ENCODE results near the gene SNX1. TPM values are rescaled to one million over a fixed set of nuclear protein-coding genes. Genes with fewer than 3 reads are reported as not detected.

The SNX1 gene
- total and polyA plus RNA-seq, 2 donors (not counting 1 experiment from before 2014, with no cell fraction given) = 42.9 to 95.7 TPM

- Histone ChIP-seq H3K4me1 (ENCODE audit: control insufficient read depth, extremely low read depth, insufficient read depth, low read length) (no peaks in the 10 kb centered on the region), H3K4me2 (ENCODE audit: extremely low read depth, insufficient read depth, low read length) (no peak overlapping the region), H3K79me2 (ENCODE audit: control insufficient read depth, insufficient read depth, low read length) (no peaks in the 10 kb centered on the region), H3K4me3 (replicated peaks in 1 of 4; ENCODE audit: control extremely low read depth in 1 of 4, insufficient read depth in 1 of 4, low read depth in 3 of 4, low read length in 4 of 4) (no peak overlapping the region), H3K27ac (ENCODE audit: insufficient read depth, low read length) (no peak overlapping the region), H4K20me1 (ENCODE audit: control insufficient read depth, extremely low read depth, insufficient read depth, low read length) (no peaks in the 10 kb centered on the region), H3K9ac (ENCODE audit: insufficient read depth, low read length) (no peak overlapping the region), H3K36me3 (ENCODE audit: control insufficient read depth, insufficient read depth, low read length) (no peaks in the 10 kb centered on the region), H3K27me3 (ENCODE audit: control insufficient read depth, insufficient read depth, low read length) (no peaks in the 10 kb centered on the region), H3K9me3 (ENCODE audit: control insufficient read depth, insufficient read depth, low read depth, low read length) (no peaks in the 10 kb centered on the region), H2AFZ (ENCODE audit: low read length) (no peak overlapping the region)
- TF ChIP-seq CTCF (conservative IDR thresholded peaks at IDR 0.05 in 1 of 2, IDR thresholded peaks at IDR 0.05 in 1 of 2; ENCODE audit: low read depth in 1 of 2, low read length in 2 of 2) (no peak), EZH2 (IDR thresholded peaks at IDR 0.05; ENCODE audit: low read length, missing control alignments) (no peak)
- no peak for DNase-seq (ENCODE audit: low read depth in 2 of 2)
These were observed 25.8 kb downstream of the SNX1 start for GRCh38 chr15:64121614-64122013.

- H3K36me3 ChIP-seq (ENCODE audit: control insufficient read depth, insufficient read depth, low read length) = no peaks in the 10 kb centered on the region
- H3K4me3 ChIP-seq (replicated peaks in 1 of 4; ENCODE audit: control extremely low read depth in 1 of 4, insufficient read depth in 1 of 4, low read depth in 3 of 4, low read length in 4 of 4) = no peak overlapping the region
- TF ChIP-seq CTCF (conservative IDR thresholded peaks at IDR 0.05 in 1 of 2, IDR thresholded peaks at IDR 0.05 in 1 of 2; ENCODE audit: low read depth in 1 of 2, low read length in 2 of 2) (no peak), EZH2 (IDR thresholded peaks at IDR 0.05; ENCODE audit: low read length, missing control alignments) (no peak)
- H3K9ac ChIP-seq (ENCODE audit: insufficient read depth, low read length) = no peak overlapping the region
- no peaks in the 10 kb centered on the region for H3K27me3 ChIP-seq (ENCODE audit: control insufficient read depth, insufficient read depth, low read length)
- no peaks in the 10 kb centered on the region for H4K20me1 ChIP-seq (ENCODE audit: control insufficient read depth, extremely low read depth, insufficient read depth, low read length)
- no peak for DNase-seq (ENCODE audit: low read depth in 2 of 2)
- H3K4me1 ChIP-seq (ENCODE audit: control insufficient read depth, extremely low read depth, insufficient read depth, low read length) = no peaks in the 10 kb centered on the region
- no peaks in the 10 kb centered on the region for H3K79me2 ChIP-seq (ENCODE audit: control insufficient read depth, insufficient read depth, low read length)
- no peak overlapping the region for H3K27ac ChIP-seq (ENCODE audit: insufficient read depth, low read length)
- no peaks in the 10 kb centered on the region for H3K9me3 ChIP-seq (ENCODE audit: control insufficient read depth, insufficient read depth, low read depth, low read length)
- no peak overlapping the region for H2AFZ ChIP-seq (ENCODE audit: low read length)
- no peak overlapping the region for H3K4me2 ChIP-seq (ENCODE audit: extremely low read depth, insufficient read depth, low read length)
These were observed 26.7 kb downstream of the SNX1 start for GRCh38 chr15:64122444-64122843.

- H3K4me1 ChIP-seq (ENCODE audit: control insufficient read depth, extremely low read depth, insufficient read depth, low read length) = no peaks in the 10 kb centered on the region
- no peak overlapping the region for H2AFZ ChIP-seq (ENCODE audit: low read length)
- DNase-seq (ENCODE audit: low read depth in 2 of 2) = no peak
- no peaks in the 10 kb centered on the region for H4K20me1 ChIP-seq (ENCODE audit: control insufficient read depth, extremely low read depth, insufficient read depth, low read length)
- no peak overlapping the region for H3K4me3 ChIP-seq (replicated peaks in 1 of 4; ENCODE audit: control extremely low read depth in 1 of 4, insufficient read depth in 1 of 4, low read depth in 3 of 4, low read length in 4 of 4)
- H3K27ac ChIP-seq (ENCODE audit: insufficient read depth, low read length) = no peak overlapping the region
- no peak overlapping the region for H3K9ac ChIP-seq (ENCODE audit: insufficient read depth, low read length)
- no peaks in the 10 kb centered on the region for H3K27me3 ChIP-seq (ENCODE audit: control insufficient read depth, insufficient read depth, low read length)
- no peaks in the 10 kb centered on the region for H3K79me2 ChIP-seq (ENCODE audit: control insufficient read depth, insufficient read depth, low read length)
- TF ChIP-seq EZH2 (IDR thresholded peaks at IDR 0.05; ENCODE audit: low read length, missing control alignments) (no peak), CTCF (conservative IDR thresholded peaks at IDR 0.05 in 1 of 2, IDR thresholded peaks at IDR 0.05 in 1 of 2; ENCODE audit: low read depth in 1 of 2, low read length in 2 of 2) (no peak)
- H3K9me3 ChIP-seq (ENCODE audit: control insufficient read depth, insufficient read depth, low read depth, low read length) = no peaks in the 10 kb centered on the region
- H3K36me3 ChIP-seq (ENCODE audit: control insufficient read depth, insufficient read depth, low read length) = no peaks in the 10 kb centered on the region
- H3K4me2 ChIP-seq (ENCODE audit: extremely low read depth, insufficient read depth, low read length) = no peak overlapping the region
These were observed 27.2 kb downstream of the SNX1 start for GRCh38 chr15:64122936-64123351.
